Transverse colon (tissue), 4 donors: ENCODE results near the gene TRHDE. TPM values are rescaled to one million over a fixed set of nuclear protein-coding genes. Genes with fewer than 3 reads are reported as not detected.
A peak's percentile ranks its signal among the peaks of the same experiment; 100 is the strongest.

Experiments used
- DNase-seq: peaks from one replicate; pipeline ENCODE4 v3.0.0-alpha.2; 2019
- H3K27ac ChIP-seq, 4 donors: fragments of 200-600 bp; sonication (generic); 2 replicates each; pipeline ENCODE4 v1.5.1; 2016 to 2018; ENCODE audit warnings: inconsistent platforms in 4 of 4
- H3K27me3 ChIP-seq: fragments of 200-600 bp; sonication (generic); 2 replicates; pipeline ENCODE4 v1.5.1; 2017; ENCODE audit warnings: inconsistent platforms
- H3K36me3 ChIP-seq, 4 donors: fragments of 200-600 bp; sonication (generic); 2 replicates each; pipeline ENCODE4 v1.5.1; 2017 to 2019; ENCODE audit warnings: inconsistent platforms in 4 of 4
- H3K4me1 ChIP-seq, 4 donors: fragments of 200-600 bp; sonication (generic); 2 replicates each; pipeline ENCODE4 v1.5.1; 2017 to 2020; ENCODE audit warnings: inconsistent platforms in 4 of 4
- H3K4me3 ChIP-seq, 4 donors: fragments of 200-600 bp; sonication (generic); 1 replicate in 1 of 4; 2 replicates in 3 of 4; pipeline versions ENCODE4 v1.5.1 to v1.6.1; 2017 to 2019; ENCODE audit warnings: inconsistent platforms in 4 of 4
- H3K9me3 ChIP-seq, 2 donors: fragments of 200-600 bp; sonication (generic); 2 replicates each; pipeline ENCODE4 v1.5.1; 2017 to 2019; ENCODE audit warnings: inconsistent platforms in 2 of 2
- CTCF ChIP-seq, 5 experiments: fragments of 200-600 bp in 3 of 5; fragments of 450-650 bp in 2 of 5; sonication (generic) in 3 of 5; IDR thresholded peaks; 1 replicate in 2 of 5; 2 replicates in 3 of 5; pipeline ENCODE4 v1.5.1; 2016 to 2017; ENCODE audit warnings: antibody characterized with exemption in 5 of 5, inconsistent platforms in 3 of 5, mild to moderate bottlenecking in 2 of 5, moderate library complexity in 1 of 5
- EP300 ChIP-seq: sonication (generic); formaldehyde crosslinking; IDR thresholded peaks from one replicate; pipeline ENCODE4 v1.6.1; 2017; ENCODE audit warnings: antibody characterized with exemption, low read depth
- POLR2A ChIP-seq: fragments of 450-650 bp; IDR thresholded peaks from one replicate; pipeline ENCODE4 v1.6.1; 2016; ENCODE audit warnings: antibody characterized with exemption, mild to moderate bottlenecking, moderate library complexity
- POLR2AphosphoS5 ChIP-seq, 3 donors: sonication (generic); formaldehyde crosslinking; IDR thresholded peaks; one replicate each; pipeline ENCODE4 v1.6.1; 2016; ENCODE audit warnings: antibody characterized with exemption in 3 of 3
- whole genome bisulfite sequencing, 2 donors: methylation state at CpG; one replicate each; pipeline ENCODE4 v1.1.5; 2018; ENCODE audit warnings: low coverage in 1 of 2; 5-methylcytosine and 5-hydroxymethylcytosine counted together
- in situ Hi-C, 4 donors: fragments of 200-750 bp; cut with MboI; loops; one replicate each; pipeline versions ENCODE4 v1.15.0 to v1.15.1; 2017; ENCODE audit warnings: low sequenced_read_pairs in 3 of 4, low pct_ligation_motif_present in 1 of 4, low pct_unique_long_range_greater_than_20kb in 1 of 4
- intact Hi-C: fragments of 100-400 bp; cut with DNase I; formaldehyde crosslinking; loops from one replicate; pipeline ENCODE4 v1.15.1; 2023; ENCODE audit warnings: low total_unique reads
- total RNA-seq, 4 donors: library from RNA; depleted of rRNA; stranded (reverse); fragments of >200 nt; gene quantifications; one replicate each; pipeline ENCODE4 v1.1.0, GENCODE V29; 2016

The TRHDE gene
- total RNA-seq, 4 donors from 2014 or later, result 2.4 to 18.7 (median 9.0) TPM

- no peak for TF ChIP-seq CTCF (IDR thresholded peaks at IDR 0.05)
- TF ChIP-seq EP300, result no peak
- TF ChIP-seq POLR2AphosphoS5 (IDR thresholded peaks at IDR 0.05), result no peak
- no peak for TF ChIP-seq POLR2A
- H3K27ac ChIP-seq, result no peak overlapping the region
- in situ Hi-C loops, result no loop called here
- no peak overlapping the region for H3K4me3 ChIP-seq
- H3K36me3 ChIP-seq, result no peaks in the 10 kb centered on the region
- no peaks in the 10 kb centered on the region for H3K27me3 ChIP-seq
- H3K9me3 ChIP-seq, result no peaks in the 10 kb centered on the region
- no peaks in the 10 kb centered on the region for H3K4me1 ChIP-seq
- no peak for DNase-seq
- intact Hi-C loops, result no loop called here
These were observed 116.2 kb downstream of the TRHDE start for GRCh38 chr12:72388322-72388721.

GRCh38 chr12:72390146-72390545 lies 118.0 kb downstream of the TRHDE start:
- intact Hi-C loops (no loop called here), in situ Hi-C loops (no loop called here)
- H3K27me3 ChIP-seq, result no peaks in the 10 kb centered on the region
- no peaks in the 10 kb centered on the region for H3K36me3 ChIP-seq
- no peaks in the 10 kb centered on the region for H3K9me3 ChIP-seq
- no peak for DNase-seq
- WGBS, 2 donors, result 76 to 89% methylated on average over 1 of the region's 1 CpG
- H3K4me1 ChIP-seq, result no peaks in the 10 kb centered on the region
- H3K4me3 ChIP-seq, result no peak overlapping the region
- no peak overlapping the region for H3K27ac ChIP-seq
- TF ChIP-seq EP300 (no peak), CTCF (IDR thresholded peaks at IDR 0.05) (no peak)

- Histone ChIP-seq H3K27ac (no peak overlapping the region), H3K9me3 (no peaks in the 10 kb centered on the region), H3K36me3 (no peaks in the 10 kb centered on the region), H3K27me3 (no peaks in the 10 kb centered on the region), H3K4me3 (no peak overlapping the region), H3K4me1 (no peaks in the 10 kb centered on the region)
- DNase-seq, result no peak
- in situ Hi-C loops (no loop called here), intact Hi-C loops (no loop called here)
- TF ChIP-seq POLR2AphosphoS5 (IDR thresholded peaks at IDR 0.05) (no peak), POLR2A (no peak), CTCF (IDR thresholded peaks at IDR 0.05) (no peak), EP300 (no peak)
- WGBS, 2 donors, result 48 to 68% methylated on average over 2 of the region's 2 CpGs
These were observed 133.9 kb downstream of the TRHDE start for GRCh38 chr12:72406111-72406510.

GRCh38 chr12:72432037-72432604 lies 160.0 kb downstream of the TRHDE start:
- peak overlapping the region; percentile 43 to 75 (median 73) for H3K27ac ChIP-seq
- peak; percentile 50 for DNase-seq
- WGBS, 2 donors, result 58 to 61% methylated on average over 2 to 7 of the region's 7 CpGs

More at GRCh38 chr12:72432037-72432604, 160.0 kb downstream of the TRHDE start:
- Histone ChIP-seq H3K36me3 (no peaks in the 10 kb centered on the region), H3K4me1 (peaks cover 0 to 20% (median 7%) of the 10 kb centered on the region in 4 donors), H3K27me3 (no peaks in the 10 kb centered on the region), H3K9me3 (no peaks in the 10 kb centered on the region), H3K4me3 (peak overlapping the region in 2 of 4 donors; percentile 18 to 31)
- in situ Hi-C loops, result no loop called here
- peak; percentile 56 for TF ChIP-seq POLR2A
- no peak for TF ChIP-seq CTCF (IDR thresholded peaks at IDR 0.05)
- TF ChIP-seq EP300, result no peak
- peak in 2 of 3 donors; percentile 56 to 79 for TF ChIP-seq POLR2AphosphoS5 (IDR thresholded peaks at IDR 0.05)
- intact Hi-C loops, result no loop called here
